Measurements from ENCODE around the gene CHMP1A.
"Not testable (repeated sequence)": the region's sequence is repeated elsewhere in the genome, so short reads cannot be mapped to it uniquely, and the experiment has no call there.

Gene CHMP1A

DNA sequence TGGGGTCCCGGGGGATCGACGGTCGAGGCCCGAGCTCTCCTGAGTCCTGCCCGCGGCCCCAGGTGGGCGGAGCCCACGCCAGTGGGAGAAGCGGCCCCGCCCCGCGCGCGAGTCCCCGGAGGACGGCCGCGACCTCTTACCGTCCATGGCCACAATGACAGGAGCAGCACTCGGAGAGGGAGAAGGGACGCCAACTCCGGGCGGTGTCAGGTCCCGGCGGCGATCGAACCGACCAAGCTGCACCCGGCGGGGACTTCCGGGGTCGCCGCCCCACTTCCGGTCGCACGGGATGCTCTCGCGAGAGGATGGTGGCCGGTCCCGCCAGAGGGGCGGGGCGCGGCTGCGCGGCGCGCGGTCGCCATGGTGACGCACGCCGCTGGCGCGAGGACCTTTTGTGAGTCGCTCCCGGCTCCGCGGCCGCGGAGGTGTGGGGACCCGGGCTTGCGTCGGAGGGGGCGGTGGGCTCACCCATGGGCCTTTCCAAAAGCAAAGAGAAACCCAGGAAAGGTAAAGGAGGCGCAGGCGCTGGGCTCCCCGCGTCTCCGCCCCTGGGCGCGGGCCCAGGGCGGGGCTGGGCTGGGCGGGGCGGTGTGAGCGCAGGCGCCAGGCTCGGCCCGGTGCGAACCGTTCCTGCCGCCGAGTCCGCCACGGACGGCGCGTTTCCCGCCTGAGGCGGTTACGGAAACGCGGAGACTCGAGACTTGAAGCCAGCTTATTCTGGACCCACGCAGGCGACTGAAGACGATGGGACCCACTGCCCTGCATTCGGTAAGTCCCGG, at the start of gene CHMP1A, which contains the start of gene SPATA33:
Gene CHMP1A (minus strand): TSS at position 267 of the 779 bp plus-strand sequence. CDS start 120 bp downstream, at position 147.
Gene SPATA33 (plus strand): TSS at position 395 of the 779 bp plus-strand sequence. CDS start 76 bp downstream, at position 471.
- peak; percentile 69 for DNase-seq

GRCh38 chr16:89706518-89707260, 49.2 kb upstream of the CHMP1A start:
- no peak for DNase-seq

DNA sequence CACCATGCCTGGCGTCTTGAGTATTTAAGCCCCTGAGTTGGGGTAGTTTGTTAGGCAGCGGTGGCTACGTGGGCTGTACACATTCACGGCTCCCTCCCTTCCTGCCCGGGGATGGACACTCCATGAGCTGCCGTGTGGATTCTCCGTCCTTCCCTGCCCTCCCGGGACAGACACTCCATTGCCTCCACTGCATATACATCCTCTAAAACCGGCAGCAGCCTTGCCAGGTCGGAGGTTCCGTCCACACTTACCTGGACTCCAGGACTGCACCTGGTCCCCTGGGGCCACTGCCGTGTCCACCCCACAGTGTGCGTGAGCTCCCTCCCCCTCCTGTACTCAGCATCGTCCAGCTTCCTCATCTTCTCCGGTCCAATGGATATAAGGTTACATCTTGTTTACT, 47.5 kb upstream of the CHMP1A start:
- DNase-seq, result no peak

DNA sequence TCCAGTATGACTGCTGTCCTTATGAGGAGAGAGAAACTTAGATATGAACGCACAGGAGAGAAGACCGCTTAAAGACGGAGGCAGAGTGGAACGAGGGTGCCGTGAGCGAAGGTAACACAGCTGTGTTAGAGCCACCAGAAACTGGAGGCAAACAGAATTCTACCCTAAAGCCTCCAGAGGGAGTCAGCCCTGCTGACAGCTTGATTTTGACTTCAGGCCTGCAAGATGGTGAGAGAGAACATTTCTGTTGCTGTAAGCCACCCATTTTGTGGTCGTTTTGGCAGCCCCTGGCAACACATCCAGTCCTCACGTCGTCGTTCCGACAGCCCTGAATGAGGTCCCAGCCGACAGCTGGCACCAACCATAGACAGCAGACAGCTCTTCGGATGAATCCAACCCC, 46.8 kb upstream of the CHMP1A start:
- no peak for DNase-seq

DNA sequence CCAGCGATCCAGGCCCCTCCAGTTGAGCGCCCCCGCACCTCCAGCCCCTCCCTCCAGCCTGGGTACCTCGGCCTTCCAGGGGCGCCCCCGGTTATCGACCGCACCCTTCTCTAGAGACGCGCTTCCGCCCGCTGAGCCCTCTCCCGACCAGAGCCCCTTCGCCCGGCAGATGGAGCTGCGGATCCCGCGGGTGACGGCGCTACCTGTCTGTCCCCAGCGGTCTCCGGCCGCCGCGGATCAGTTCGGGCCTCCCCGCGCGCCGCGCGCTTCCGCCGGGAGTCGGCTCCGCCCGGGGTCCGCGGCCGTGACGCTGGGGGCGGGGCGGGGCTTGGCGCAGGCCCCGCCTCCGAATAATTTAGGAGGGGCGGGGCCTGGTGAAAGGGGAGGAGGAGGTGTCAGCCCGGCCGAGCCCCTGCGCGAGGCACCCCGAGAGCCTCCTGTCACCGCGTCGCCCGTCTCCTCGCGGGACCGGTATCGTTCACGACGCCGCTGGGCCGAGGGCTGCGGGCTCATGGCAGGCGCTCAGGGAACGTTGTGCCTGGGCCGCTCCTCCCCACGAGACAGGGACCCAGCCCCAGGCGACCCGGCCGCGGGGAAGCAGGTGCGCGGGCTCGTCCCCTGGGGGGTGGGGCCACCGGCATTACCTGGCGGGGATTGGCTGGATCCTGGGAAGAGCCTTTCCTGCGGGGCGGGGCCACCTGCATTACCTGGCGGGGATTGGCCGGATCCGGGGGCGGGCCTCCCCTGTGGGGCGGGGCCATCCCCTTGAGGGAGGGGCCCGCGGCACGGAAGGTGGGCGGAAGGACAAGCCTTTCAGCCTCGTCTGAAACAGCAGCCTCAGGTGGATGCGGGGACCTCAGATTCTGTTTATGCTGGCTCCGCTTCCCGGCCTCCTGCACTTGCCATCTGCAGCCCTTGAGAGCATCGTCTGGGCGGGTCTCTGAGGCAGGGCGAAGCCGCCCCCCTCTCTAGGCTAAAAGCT, 44.2 kb upstream of the CHMP1A start, which contains the start of gene SPATA2L:
Gene SPATA2L (minus strand): TSS at position 281 of the 982 bp plus-strand sequence. CDS start 473 bp downstream, outside the sequence.
- peak; percentile 87 for DNase-seq

DNA sequence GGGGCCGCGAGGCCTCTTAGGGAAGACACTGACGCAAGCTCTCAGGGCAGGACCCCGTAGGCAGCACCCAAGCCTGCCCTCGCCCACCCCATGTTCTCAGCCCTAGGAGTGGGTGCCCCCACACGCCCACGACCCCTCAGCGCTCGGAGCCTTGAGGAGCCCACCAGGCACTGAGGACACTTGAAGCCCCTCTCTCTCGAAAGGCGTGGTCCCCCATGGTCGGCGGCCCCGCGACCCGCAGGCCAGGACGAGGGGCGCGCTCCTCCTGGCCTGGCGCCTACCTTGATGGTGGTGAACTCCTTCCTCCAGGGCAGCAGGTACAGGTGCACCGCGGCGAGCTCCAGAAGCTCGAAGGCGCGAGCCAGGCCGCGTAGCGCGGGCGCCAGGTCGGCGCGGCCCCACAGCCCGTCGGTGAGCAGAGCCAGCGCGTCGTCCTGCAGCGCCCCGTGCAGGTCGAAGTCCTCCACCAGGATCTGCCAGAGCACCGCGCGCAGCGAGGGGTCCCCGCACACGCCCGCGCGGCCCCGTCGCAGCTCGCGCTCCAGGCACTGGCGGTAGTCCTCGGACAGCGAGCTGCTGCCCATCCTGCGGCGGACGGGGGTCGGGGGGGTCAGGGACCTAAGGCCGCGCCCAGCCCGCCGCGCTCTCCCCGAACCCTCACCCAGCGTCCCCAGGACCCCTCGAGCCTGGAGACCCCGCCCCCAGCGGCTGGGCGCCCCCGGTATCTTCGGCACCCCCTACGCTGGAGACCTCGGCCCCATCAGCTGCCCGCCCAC, 43.3 kb upstream of the CHMP1A start:
- no peak for DNase-seq

DNA sequence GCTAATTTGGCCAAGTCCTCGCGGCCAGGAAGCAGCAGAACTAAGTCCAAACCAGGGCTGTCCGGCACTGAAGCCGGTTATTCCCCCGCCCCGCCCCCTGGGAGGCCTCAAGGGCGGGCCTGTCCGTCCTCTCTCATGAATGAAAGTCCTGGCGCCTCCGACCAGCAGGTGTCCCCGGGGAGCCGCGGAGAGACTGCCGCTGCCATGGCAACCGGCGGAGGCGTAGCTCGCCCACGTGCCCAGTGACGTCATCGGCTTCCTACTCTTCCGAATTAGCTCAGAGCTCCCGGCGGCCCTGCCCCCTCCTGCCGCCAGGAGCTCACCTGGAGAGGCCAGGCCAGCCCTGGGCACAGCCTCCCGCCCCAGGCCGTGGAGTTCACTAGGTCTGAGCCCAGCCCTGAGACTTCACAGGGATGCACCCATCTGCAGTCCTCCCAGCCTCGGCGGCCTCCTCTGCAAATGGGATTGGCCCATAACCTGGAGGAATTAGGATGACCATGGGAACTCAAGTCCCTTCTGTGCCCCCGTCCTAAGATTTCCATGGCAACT, 42.7 kb upstream of the CHMP1A start:
- peak; percentile 85 for DNase-seq

- not testable (repeated sequence) for DNase-seq
These were observed 42.2 kb upstream of the CHMP1A start for GRCh38 chr16:89699629-89700099.

GRCh38 chr16:89698717-89699116, 41.2 kb upstream of the CHMP1A start:
- not testable (repeated sequence) for DNase-seq

DNA sequence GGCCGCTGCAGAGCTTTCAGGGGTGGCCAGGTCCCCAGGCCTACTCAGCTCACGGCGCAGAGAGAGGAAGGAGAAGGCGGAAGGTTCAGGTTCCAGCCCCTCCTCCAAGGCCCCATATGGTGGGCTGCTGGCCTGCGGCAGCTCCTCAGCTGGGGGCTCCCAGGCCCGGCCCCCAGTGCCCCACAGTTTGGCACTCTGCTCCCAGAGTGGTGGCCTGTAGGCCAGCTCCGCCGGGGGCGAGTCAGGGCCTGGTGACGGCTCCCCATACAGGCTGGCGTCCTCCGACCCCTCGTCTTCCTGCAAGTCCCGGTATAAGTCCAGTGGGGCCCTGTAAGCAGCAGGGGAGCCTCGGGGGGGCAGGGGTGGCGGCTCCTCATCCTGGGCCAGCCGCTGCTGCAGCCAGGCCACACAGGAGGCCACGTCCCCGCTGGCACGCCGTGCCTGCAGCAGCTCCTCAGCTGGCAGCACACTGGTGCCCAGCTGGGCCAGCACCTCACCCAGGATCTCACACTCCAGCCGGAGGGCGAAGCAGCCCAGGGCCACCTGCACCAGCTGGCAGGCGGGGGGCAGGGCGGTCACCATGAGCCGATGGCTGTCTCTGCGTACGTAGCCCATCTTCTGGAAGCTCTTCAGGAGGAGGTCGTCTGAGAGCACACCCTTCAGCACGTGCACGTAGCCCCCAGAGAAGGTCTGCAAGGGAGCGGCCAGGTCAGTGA, 40.3 kb upstream of the CHMP1A start:
- DNase-seq, result no peak

- DNase-seq, result no peak
These were observed 39.7 kb upstream of the CHMP1A start for GRCh38 chr16:89697161-89697615.

DNA sequence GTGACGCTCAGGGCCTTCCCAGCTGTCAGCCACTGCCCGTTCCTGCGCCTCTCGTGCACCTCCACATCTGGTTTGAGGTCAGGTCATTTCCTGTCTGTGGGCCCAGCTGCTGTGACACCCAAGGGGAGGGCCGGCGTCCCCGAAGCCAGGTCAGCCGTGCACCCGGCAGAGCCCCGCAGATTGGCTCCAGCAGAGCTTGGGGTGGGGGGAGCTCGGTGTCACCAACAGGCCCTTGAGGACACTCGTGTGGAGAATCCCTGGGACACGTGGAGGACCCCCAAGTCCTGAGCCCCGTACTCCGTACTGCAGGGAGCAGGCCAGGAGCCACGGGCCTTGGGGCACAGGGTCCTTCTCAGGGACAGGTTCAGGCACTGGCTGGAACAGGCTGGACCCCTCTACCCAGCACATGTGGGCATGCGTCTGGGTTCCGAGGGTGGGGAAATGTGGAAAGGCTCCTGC, 39.2 kb upstream of the CHMP1A start:
- DNase-seq, result no peak

DNA sequence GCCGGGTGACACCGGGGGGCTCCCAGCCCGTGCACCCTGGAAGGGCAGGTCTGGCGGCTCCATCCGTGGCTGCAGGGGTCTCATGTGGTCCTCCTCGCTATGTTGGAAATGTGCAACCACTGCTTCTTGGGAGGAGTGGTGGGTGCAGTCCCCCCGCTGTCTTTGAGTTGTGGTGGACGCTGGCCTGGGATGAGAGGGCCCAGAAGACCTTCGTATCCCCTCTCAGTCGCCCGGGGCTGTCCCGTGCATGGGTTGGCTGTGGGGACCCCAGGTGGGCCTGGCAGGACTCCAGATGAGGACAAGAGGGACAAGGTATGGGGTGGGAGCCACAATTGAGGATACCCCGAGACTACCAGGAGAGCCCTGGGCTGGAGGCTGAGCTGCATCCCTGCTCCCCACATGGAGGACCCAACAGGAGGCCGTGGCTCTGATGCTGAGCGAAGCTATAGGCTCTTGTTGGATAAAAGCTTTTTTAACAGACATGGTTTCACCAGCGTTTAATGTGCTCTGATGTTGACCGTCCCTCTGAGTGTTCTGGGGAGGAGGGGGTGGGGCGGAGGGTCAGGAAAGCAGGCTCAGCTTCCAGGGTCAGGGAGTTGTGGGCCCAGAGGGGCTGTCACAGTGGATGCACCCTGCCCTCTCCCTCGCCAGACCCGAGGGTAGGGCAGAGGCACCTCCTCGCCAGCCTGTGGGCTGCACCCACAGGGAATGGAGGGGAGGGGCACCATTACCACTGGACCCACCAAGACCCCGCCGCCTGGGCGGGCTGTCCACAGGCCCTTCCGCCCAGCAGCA, 38.6 kb upstream of the CHMP1A start:
- no peak for DNase-seq

- no peak for DNase-seq
These were observed 37.8 kb upstream of the CHMP1A start for GRCh38 chr16:89695086-89695874.

GRCh38 chr16:89694784-89695085, 37.2 kb upstream of the CHMP1A start:
- not testable (repeated sequence) for DNase-seq

DNA sequence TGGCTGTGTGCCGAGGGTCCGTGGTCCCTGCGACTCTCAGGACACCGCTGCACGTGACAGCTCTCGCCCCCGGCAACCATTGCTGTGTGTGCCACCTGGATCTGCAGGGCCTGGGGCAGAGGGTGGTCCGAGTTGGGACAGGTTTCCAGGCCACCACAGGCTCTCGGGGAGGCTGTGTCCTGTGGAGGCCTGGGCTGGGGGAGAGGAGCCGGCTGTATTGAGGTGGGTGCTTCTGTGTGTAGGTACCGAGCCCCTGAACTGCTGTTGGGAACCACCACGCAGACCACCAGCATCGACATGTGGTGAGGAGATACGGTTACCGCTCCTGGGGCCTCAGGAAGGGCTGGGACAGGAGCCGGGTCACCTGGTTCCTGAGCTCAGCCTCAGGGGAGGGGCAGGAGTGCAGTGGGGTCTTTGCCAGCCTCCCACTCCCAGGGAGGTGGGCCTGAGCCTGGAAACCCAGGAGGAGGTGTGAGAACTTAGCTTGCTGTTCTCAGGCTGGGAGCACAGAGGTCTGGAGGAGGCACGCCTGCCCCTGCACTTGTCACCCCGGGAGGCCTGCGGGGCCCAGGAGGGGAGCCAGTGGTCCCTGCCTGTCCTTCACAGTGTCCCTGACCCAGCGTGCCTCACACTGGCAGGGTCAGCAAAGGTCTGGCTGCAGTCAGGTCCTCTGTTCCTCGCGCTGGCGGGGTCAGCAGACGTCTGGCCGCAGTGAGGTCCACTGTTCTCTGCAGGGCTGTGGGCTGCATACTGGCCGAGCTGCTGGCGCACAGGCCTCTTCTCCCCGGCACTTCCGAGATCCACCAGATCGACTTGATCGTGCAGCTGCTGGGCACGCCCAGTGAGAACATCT, 36.6 kb upstream of the CHMP1A start:
- DNase-seq, result no peak

GRCh38 chr16:89693289-89693731, 35.8 kb upstream of the CHMP1A start:
- DNase-seq, result no peak
